Astrocyte of the cerebellum (primary cell): Measurements from ENCODE around the gene CNST.
"Not testable (repeated sequence)": the region's sequence is repeated elsewhere in the genome, so short reads cannot be mapped to it uniquely, and the experiment has no call there.

Experiments
- DNase-seq: peaks from one replicate; pipeline ENCODE4 v3.0.0-alpha.2; 2011; ENCODE audit warnings: low read depth
- H3K4me3 ChIP-seq: 2 replicates; pipeline ENCODE4 v1.5.1; 2011; ENCODE audit warnings: mild to moderate bottlenecking, low read depth, low read length, moderate library complexity
- CTCF ChIP-seq: IDR thresholded peaks from 2 replicates; pipeline ENCODE4 v1.5.1; 2012; ENCODE audit warnings: low read length, low read depth, moderate library complexity, mild to moderate bottlenecking; ENCODE audit errors: missing control alignments
- in situ Hi-C: cut with HindIII; loops from 2 replicates; pipeline ENCODE4 v1.10.0; 2017; ENCODE audit warnings: low sequenced_read_pairs

The CNST gene

GRCh38 chr1:246565751-246566127, 517 bp upstream of the CNST start:
- TF ChIP-seq CTCF: no peak
- DNase-seq: no peak
- in situ Hi-C loops: no loop called here
- H3K4me3 ChIP-seq: peak overlapping the region; percentile 95

GRCh38 chr1:246566813-246567645, 773 bp downstream of the CNST start:
- peak overlapping the region; percentile 95 for H3K4me3 ChIP-seq
- DNase-seq: peak; percentile 51
- no peak for TF ChIP-seq CTCF
- in situ Hi-C loops: no loop called here

GRCh38 chr1:246567646-246568235, 1.5 kb downstream of the CNST start:
- DNase-seq: no peak
- no peak for TF ChIP-seq CTCF
- peak overlapping the region; percentile 95 for H3K4me3 ChIP-seq
- in situ Hi-C loops: no loop called here

GRCh38 chr1:246569248-246570238, 3.3 kb downstream of the CNST start:
- DNase-seq: no peak
- H3K4me3 ChIP-seq: no peak overlapping the region
- in situ Hi-C loops: no loop called here
- TF ChIP-seq CTCF: no peak

- DNase-seq, in situ Hi-C loops, H3K4me3 ChIP-seq: not testable (repeated sequence)
Measured at GRCh38 chr1:246571309-246571708, 5.1 kb downstream of the CNST start.

GRCh38 chr1:246571953-246572352, 5.7 kb downstream of the CNST start:
- no peak for TF ChIP-seq CTCF
- in situ Hi-C loops: no loop called here
- no peak overlapping the region for H3K4me3 ChIP-seq
- no peak for DNase-seq
